ENCODE measurements around the gene TRAF3. TPM values are rescaled to one million over a fixed set of nuclear protein-coding genes. Genes with fewer than 3 reads are reported as not detected.
"Not testable (repeated sequence)": the region's sequence is repeated elsewhere in the genome, so short reads cannot be mapped to it uniquely, and the experiment has no call there.

Gene TRAF3
- total RNA-seq, 1 donor from 2014 or later, result 14.0 TPM

- Histone ChIP-seq H3K27ac (no peak overlapping the region), H3K9me3 (no peaks in the 10 kb centered on the region), H3K4me1 (no peaks in the 10 kb centered on the region), H3K36me3 (peaks cover 0 to 10% of the 10 kb centered on the region in 2 donors), H3K27me3 (no peaks in the 10 kb centered on the region), H3K4me3 (no peak overlapping the region)
- DNase-seq (ENCODE audit: extremely low spot score in 2 of 2), result no peak
- no peak for TF ChIP-seq POLR2AphosphoS5 (IDR thresholded peaks at IDR 0.05; ENCODE audit: insufficient read depth in 1 of 2, low read depth in 1 of 2)
- no peak for TF ChIP-seq POLR2A (IDR thresholded peaks at IDR 0.05)
- no peak for TF ChIP-seq CTCF (IDR thresholded peaks at IDR 0.05)
- intact Hi-C loops (cut with DNase I), result no loop called here
Measured at GRCh38 chr14:102889615-102890014, 112.4 kb downstream of the TRAF3 start.

GRCh38 chr14:102891111-102891510 is 113.9 kb downstream of the TRAF3 start:
- Histone ChIP-seq H3K9me3 (no peaks in the 10 kb centered on the region), H3K4me1 (no peaks in the 10 kb centered on the region), H3K27ac (no peak overlapping the region), H3K27me3 (no peaks in the 10 kb centered on the region), H3K36me3 (peaks cover 0 to 2% of the 10 kb centered on the region in 2 donors), H3K4me3 (no peak overlapping the region)
- intact Hi-C loops (cut with DNase I), result no loop called here
- DNase-seq (ENCODE audit: extremely low spot score in 2 of 2), result no peak
- TF ChIP-seq CTCF (IDR thresholded peaks at IDR 0.05) (no peak), POLR2AphosphoS5 (IDR thresholded peaks at IDR 0.05; ENCODE audit: insufficient read depth in 1 of 2, low read depth in 1 of 2) (no peak), POLR2A (IDR thresholded peaks at IDR 0.05) (no peak)

- no peaks in the 10 kb centered on the region for H3K36me3 ChIP-seq
- H3K4me3 ChIP-seq, result no peak overlapping the region
- H3K27ac ChIP-seq, result no peak overlapping the region
- DNase-seq (ENCODE audit: extremely low spot score in 2 of 2), result no peak
- no peaks in the 10 kb centered on the region for H3K27me3 ChIP-seq
- no peaks in the 10 kb centered on the region for H3K4me1 ChIP-seq
- TF ChIP-seq POLR2A (IDR thresholded peaks at IDR 0.05), result no peak
- no peak for TF ChIP-seq POLR2AphosphoS5 (IDR thresholded peaks at IDR 0.05; ENCODE audit: insufficient read depth in 1 of 2, low read depth in 1 of 2)
- TF ChIP-seq CTCF (IDR thresholded peaks at IDR 0.05), result no peak
- intact Hi-C loops (cut with DNase I), result no loop called here
- no peaks in the 10 kb centered on the region for H3K9me3 ChIP-seq
Measured at GRCh38 chr14:102891556-102891955, 114.3 kb downstream of the TRAF3 start.

- H3K4me1 ChIP-seq, result no peaks in the 10 kb centered on the region
- no peak overlapping the region for H3K4me3 ChIP-seq
- intact Hi-C loops (cut with DNase I), result no loop called here
- H3K36me3 ChIP-seq, result no peaks in the 10 kb centered on the region
- DNase-seq (ENCODE audit: extremely low spot score in 2 of 2), result no peak
- H3K27ac ChIP-seq, result no peak overlapping the region
- no peaks in the 10 kb centered on the region for H3K27me3 ChIP-seq
- H3K9me3 ChIP-seq, result no peaks in the 10 kb centered on the region
- TF ChIP-seq POLR2A (IDR thresholded peaks at IDR 0.05) (no peak), CTCF (IDR thresholded peaks at IDR 0.05) (no peak), POLR2AphosphoS5 (IDR thresholded peaks at IDR 0.05; ENCODE audit: insufficient read depth in 1 of 2, low read depth in 1 of 2) (no peak)
Measured at GRCh38 chr14:102892651-102893050, 115.4 kb downstream of the TRAF3 start.

- Histone ChIP-seq H3K4me3 (no peak overlapping the region), H3K27ac (no peak overlapping the region), H3K36me3 (no peaks in the 10 kb centered on the region), H3K4me1 (no peaks in the 10 kb centered on the region), H3K27me3 (no peaks in the 10 kb centered on the region), H3K9me3 (no peaks in the 10 kb centered on the region)
- DNase-seq (ENCODE audit: extremely low spot score in 2 of 2), result no peak
- intact Hi-C loops (cut with DNase I), result no loop called here
- TF ChIP-seq CTCF (IDR thresholded peaks at IDR 0.05) (no peak), POLR2AphosphoS5 (IDR thresholded peaks at IDR 0.05; ENCODE audit: insufficient read depth in 1 of 2, low read depth in 1 of 2) (peak in 1 of 2 donors; percentile 33)
Measured at GRCh38 chr14:102893452-102893851, 116.2 kb downstream of the TRAF3 start.

GRCh38 chr14:102896735-102897134 is 119.5 kb downstream of the TRAF3 start:
- DNase-seq (ENCODE audit: extremely low spot score in 2 of 2); H3K36me3 ChIP-seq; intact Hi-C loops (cut with DNase I); H3K9me3 ChIP-seq; H3K27ac ChIP-seq; H3K4me1 ChIP-seq; H3K27me3 ChIP-seq; H3K4me3 ChIP-seq: not testable (repeated sequence)
